ENCODE measurements around the gene SPAAR.
"Not testable (repeated sequence)": the region's sequence is repeated elsewhere in the genome, so short reads cannot be mapped to it uniquely, and the experiment has no call there.

SPAAR gene

DNA sequence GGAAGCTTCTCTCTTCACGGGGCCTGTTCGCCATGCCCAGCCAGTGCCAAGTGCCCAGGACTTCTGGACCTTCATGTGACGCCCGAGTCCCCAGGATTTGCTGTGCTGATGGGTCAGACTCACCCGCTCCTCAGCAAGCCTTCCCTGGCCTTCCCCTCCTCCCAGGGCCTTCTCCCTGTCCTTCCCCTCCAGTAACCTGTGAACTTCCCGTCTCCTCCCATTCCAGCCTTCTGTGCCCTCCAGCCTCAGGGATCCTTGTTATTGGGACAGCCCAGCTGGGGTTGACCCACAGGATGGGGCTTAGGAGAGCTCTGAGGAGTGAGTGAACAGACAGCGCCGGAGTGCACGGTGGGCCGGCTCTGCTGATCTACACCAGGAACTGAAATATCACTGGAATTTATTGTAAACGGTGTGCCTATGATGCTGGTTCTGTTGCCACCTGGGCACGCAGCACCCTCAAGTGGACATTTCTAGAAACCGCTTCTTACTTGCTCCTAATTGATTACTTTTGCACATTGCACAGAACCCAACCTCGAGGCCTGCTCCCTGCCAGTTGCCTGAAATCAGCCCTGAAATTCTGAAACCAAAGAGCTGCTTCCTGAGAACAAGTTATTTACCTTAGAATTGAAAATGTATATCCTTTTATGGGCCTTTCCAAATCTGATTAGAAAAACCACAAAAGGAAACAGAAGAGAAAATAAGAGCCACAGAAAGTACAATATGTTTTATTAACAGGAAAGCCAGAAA, 1.5 kb downstream of the SPAAR start:
- Histone ChIP-seq H3K4me3 (ENCODE audit: low read depth, low read length) (no peak overlapping the region), H2AFZ (ENCODE audit: low read length, unreplicated experiment) (peak overlapping the region; percentile 61), H3K27ac (ENCODE audit: low read depth, low read length) (peak overlapping the region; percentile 15; the same call in 1 of the 2 replicates), H3K4me1 (ENCODE audit: control insufficient read depth, insufficient read depth, low read length, unreplicated experiment) (peaks cover 53% of the 10 kb centered on the region), H3K36me3 (ENCODE audit: insufficient read depth, low read length) (no peaks in the 10 kb centered on the region), H3K79me2 (ENCODE audit: control insufficient read depth, insufficient read depth, low read length, unreplicated experiment) (no peaks in the 10 kb centered on the region), H3K27me3 (ENCODE audit: insufficient read depth, low read length) (no peaks in the 10 kb centered on the region)

DNA sequence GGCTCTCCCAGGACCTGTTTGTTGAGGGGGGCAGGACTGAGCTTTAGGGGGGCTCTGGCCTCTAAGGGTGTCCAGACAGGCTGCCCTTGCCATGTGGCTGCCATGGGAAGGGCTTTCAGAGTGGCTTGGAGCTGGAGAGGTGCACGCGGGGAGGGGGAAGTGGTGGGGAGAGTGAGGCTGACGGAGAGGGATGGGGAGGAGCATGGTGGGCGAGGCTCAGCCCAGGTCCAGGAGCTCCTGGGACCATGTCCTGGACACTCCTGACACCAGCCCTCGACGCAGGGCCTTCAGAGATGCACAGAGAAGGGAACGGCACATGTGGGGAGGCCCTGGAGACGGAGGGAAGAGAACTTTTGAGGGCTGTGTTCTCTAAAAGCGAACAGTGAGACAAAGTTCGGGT, 2.4 kb downstream of the SPAAR start:
- Histone ChIP-seq H3K36me3 (ENCODE audit: insufficient read depth, low read length) (no peaks in the 10 kb centered on the region), H3K27me3 (ENCODE audit: insufficient read depth, low read length) (no peaks in the 10 kb centered on the region), H3K4me1 (ENCODE audit: control insufficient read depth, insufficient read depth, low read length, unreplicated experiment) (peaks cover 44% of the 10 kb centered on the region), H3K4me3 (ENCODE audit: low read depth, low read length) (no peak overlapping the region), H2AFZ (ENCODE audit: low read length, unreplicated experiment) (peak overlapping the region; percentile 61), H3K27ac (ENCODE audit: low read depth, low read length) (no peak overlapping the region), H3K79me2 (ENCODE audit: control insufficient read depth, insufficient read depth, low read length, unreplicated experiment) (no peaks in the 10 kb centered on the region)

DNA sequence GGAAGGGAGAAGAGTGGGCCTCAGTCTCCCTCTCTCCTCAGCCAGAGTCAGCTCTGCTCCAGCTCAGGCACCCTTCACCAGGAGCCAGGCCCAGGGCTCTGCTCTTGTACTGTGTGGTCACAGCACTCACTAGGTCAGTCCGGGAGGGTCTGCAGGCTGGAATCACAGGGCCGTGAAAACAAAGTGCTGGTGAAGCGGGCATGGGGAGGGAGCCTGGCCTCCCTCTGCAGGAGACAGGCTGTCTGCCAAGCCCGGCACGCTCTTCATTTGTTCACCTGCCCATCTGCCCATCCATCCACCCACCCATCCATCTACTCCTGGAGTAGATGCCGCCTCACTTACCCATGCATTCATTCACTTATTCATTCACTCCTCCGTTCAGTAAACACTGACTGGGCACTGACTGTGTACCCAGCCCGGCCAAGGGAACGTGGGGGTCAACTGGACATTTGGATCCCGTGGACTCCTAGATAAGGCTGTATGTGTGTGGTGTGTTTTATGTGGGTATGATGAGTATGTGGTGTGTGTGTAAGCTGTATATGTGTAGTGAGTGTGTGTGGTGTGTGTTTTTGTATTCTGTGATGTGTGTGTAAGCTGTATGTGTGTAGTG, 3.6 kb downstream of the SPAAR start:
- no peak overlapping the region for H3K27ac ChIP-seq (ENCODE audit: low read depth, low read length)
- H3K36me3 ChIP-seq (ENCODE audit: insufficient read depth, low read length) = no peaks in the 10 kb centered on the region
- H3K27me3 ChIP-seq (ENCODE audit: insufficient read depth, low read length) = no peaks in the 10 kb centered on the region
- H2AFZ ChIP-seq (ENCODE audit: low read length, unreplicated experiment) = no peak overlapping the region
- H3K79me2 ChIP-seq (ENCODE audit: control insufficient read depth, insufficient read depth, low read length, unreplicated experiment) = no peaks in the 10 kb centered on the region
- peaks cover 33% of the 10 kb centered on the region for H3K4me1 ChIP-seq (ENCODE audit: control insufficient read depth, insufficient read depth, low read length, unreplicated experiment)
- no peak overlapping the region for H3K4me3 ChIP-seq (ENCODE audit: low read depth, low read length)

DNA sequence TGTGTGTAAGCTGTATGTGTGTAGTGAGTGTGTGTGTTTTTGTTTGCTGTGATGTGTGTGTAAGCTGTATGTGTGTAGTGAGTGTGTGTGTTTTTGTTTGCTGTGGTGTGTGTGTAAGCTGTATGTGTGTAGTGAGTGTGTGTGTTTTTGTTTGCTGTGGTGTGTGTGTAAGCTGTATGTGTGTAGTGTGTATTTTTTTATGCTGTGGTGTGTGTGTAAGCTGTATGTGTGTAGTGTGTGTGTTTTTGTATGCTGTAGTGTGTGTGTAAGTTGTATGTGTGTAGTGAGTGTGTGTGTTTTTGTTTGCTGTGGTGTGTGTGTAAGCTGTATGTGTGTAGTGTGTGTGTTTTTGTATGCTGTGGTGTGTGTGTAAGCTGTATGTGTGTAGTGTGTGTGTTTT, 4.1 kb downstream of the SPAAR start:
- H3K27me3 ChIP-seq (ENCODE audit: insufficient read depth, low read length); H3K27ac ChIP-seq (ENCODE audit: low read depth, low read length); H3K36me3 ChIP-seq (ENCODE audit: insufficient read depth, low read length); H2AFZ ChIP-seq (ENCODE audit: low read length, unreplicated experiment); H3K4me3 ChIP-seq (ENCODE audit: low read depth, low read length); H3K79me2 ChIP-seq (ENCODE audit: control insufficient read depth, insufficient read depth, low read length, unreplicated experiment): not testable (repeated sequence)
- peaks cover 29% of the 10 kb centered on the region for H3K4me1 ChIP-seq (ENCODE audit: control insufficient read depth, insufficient read depth, low read length, unreplicated experiment)

DNA sequence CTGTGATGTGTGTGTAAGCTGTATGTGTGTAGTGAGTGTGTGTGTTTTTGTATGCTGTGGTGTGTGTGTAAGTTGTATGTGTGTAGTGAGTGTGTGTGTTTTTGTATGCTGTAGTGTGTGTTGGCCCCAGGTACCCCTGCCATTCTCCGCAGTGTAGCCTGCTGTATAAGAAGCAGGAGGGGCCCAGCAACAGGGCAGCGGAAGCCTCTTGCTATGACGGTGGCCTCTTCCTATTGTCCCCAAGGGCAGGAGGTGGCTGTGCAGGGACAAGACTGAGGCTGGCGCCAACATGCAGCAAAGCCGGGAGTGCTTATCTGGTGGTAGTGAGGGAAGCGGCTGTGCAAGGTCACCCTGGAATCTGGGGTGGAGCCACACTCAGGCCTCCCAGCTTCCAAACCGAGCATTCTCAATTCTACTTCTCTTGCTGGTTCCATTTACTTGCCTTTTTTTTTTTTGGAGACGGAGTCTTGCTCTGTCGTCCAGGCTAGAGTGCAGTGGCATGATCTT, 5.1 kb downstream of the SPAAR start:
- Histone ChIP-seq H3K27me3 (ENCODE audit: insufficient read depth, low read length) (no peaks in the 10 kb centered on the region), H3K4me3 (ENCODE audit: low read depth, low read length) (no peak overlapping the region), H2AFZ (ENCODE audit: low read length, unreplicated experiment) (no peak overlapping the region), H3K79me2 (ENCODE audit: control insufficient read depth, insufficient read depth, low read length, unreplicated experiment) (no peaks in the 10 kb centered on the region), H3K36me3 (ENCODE audit: insufficient read depth, low read length) (no peaks in the 10 kb centered on the region), H3K4me1 (ENCODE audit: control insufficient read depth, insufficient read depth, low read length, unreplicated experiment) (peaks cover 19% of the 10 kb centered on the region), H3K27ac (ENCODE audit: low read depth, low read length) (no peak overlapping the region)

DNA sequence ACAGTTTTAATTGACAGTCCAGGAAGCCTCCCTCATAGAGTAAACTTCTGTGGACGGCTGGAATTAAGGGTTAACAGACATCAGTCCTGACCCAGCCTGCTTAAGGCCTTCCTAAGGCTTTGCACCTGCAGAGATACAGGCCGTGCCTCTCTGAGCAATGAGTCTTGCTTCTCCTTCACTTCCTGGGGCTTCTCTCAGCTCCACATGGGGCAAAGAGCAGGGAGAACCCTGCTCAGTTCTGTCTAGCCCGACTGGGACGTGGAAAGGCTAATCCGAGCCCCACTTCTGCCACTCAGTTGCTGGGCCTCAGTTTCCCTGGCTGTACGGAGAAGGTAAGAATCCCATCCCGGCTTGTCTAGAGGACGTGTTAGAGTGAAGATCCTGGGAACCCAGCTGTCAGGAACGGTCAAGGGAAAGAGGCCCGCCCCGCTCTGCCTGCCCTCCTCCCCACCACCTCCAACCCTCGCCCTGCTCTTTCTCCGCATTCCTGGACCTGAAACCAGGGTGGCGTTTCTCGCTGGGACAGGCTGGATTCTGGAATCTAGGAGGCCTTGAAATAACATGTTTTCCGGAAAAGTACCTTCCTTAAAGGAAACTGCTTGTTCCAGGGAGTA, 6.5 kb downstream of the SPAAR start:
- Histone ChIP-seq H2AFZ (ENCODE audit: low read length, unreplicated experiment) (no peak overlapping the region), H3K4me1 (ENCODE audit: control insufficient read depth, insufficient read depth, low read length, unreplicated experiment) (peaks cover 7% of the 10 kb centered on the region)

DNA sequence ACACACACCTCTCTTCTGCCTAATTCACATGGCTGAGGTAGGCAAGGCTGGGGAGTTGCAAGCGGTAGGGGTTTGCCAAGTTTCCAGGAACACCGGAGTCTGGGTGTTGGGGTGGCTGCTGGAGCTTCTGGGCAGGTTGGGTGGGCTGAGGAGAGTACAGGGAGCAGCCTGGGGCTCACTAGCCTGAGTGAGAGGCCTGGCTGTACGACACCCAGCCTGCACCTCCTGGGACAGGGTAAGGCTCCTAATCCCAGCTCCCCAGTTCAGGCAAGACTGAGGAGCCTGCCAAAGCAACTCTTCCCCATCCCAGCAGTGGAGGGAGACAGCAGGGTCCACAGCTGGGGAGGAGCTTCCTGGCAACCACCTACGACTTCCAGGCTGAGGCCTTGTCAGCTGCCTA, 8.0 kb downstream of the SPAAR start:
- H3K27me3 ChIP-seq (ENCODE audit: insufficient read depth, low read length) = no peaks in the 10 kb centered on the region
- no peak overlapping the region for H3K27ac ChIP-seq (ENCODE audit: low read depth, low read length)
- H3K4me3 ChIP-seq (ENCODE audit: low read depth, low read length) = no peak overlapping the region
- no peak overlapping the region for H2AFZ ChIP-seq (ENCODE audit: low read length, unreplicated experiment)
- no peaks in the 10 kb centered on the region for H3K79me2 ChIP-seq (ENCODE audit: control insufficient read depth, insufficient read depth, low read length, unreplicated experiment)
- H3K4me1 ChIP-seq (ENCODE audit: control insufficient read depth, insufficient read depth, low read length, unreplicated experiment) = no peaks in the 10 kb centered on the region
- H3K36me3 ChIP-seq (ENCODE audit: insufficient read depth, low read length) = no peaks in the 10 kb centered on the region

More for the DNA sequence above, 6.5 kb downstream of the SPAAR start:
- Histone ChIP-seq H3K4me3 (ENCODE audit: low read depth, low read length) (no peak overlapping the region), H3K79me2 (ENCODE audit: control insufficient read depth, insufficient read depth, low read length, unreplicated experiment) (no peaks in the 10 kb centered on the region), H3K27ac (ENCODE audit: low read depth, low read length) (no peak overlapping the region), H3K27me3 (ENCODE audit: insufficient read depth, low read length) (no peaks in the 10 kb centered on the region), H3K36me3 (ENCODE audit: insufficient read depth, low read length) (no peaks in the 10 kb centered on the region)

DNA sequence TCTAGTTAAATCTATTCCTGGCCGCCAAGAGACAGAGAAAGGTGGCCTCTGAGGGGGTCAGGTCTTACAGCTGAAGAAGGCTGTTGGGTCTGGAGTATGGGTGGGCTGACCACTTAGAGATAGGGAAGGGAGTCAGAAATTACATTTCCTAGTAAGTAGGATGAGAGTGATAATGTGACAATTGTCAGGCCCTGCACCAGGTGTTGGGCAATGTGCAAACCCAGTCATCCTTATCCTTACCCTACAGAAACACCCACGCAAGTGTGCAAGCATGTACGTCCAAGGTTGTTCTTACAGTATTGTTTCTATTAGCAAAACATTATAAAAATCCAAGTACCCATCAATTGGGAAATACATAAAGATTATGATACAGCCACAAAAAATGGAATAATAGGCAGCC, 9.5 kb downstream of the SPAAR start:
- Histone ChIP-seq H3K27me3 (ENCODE audit: insufficient read depth, low read length) (no peaks in the 10 kb centered on the region), H2AFZ (ENCODE audit: low read length, unreplicated experiment) (no peak overlapping the region), H3K36me3 (ENCODE audit: insufficient read depth, low read length) (no peaks in the 10 kb centered on the region), H3K4me1 (ENCODE audit: control insufficient read depth, insufficient read depth, low read length, unreplicated experiment) (peaks cover 8% of the 10 kb centered on the region), H3K27ac (ENCODE audit: low read depth, low read length) (no peak overlapping the region), H3K79me2 (ENCODE audit: control insufficient read depth, insufficient read depth, low read length, unreplicated experiment) (no peaks in the 10 kb centered on the region), H3K4me3 (ENCODE audit: low read depth, low read length) (no peak overlapping the region)

DNA sequence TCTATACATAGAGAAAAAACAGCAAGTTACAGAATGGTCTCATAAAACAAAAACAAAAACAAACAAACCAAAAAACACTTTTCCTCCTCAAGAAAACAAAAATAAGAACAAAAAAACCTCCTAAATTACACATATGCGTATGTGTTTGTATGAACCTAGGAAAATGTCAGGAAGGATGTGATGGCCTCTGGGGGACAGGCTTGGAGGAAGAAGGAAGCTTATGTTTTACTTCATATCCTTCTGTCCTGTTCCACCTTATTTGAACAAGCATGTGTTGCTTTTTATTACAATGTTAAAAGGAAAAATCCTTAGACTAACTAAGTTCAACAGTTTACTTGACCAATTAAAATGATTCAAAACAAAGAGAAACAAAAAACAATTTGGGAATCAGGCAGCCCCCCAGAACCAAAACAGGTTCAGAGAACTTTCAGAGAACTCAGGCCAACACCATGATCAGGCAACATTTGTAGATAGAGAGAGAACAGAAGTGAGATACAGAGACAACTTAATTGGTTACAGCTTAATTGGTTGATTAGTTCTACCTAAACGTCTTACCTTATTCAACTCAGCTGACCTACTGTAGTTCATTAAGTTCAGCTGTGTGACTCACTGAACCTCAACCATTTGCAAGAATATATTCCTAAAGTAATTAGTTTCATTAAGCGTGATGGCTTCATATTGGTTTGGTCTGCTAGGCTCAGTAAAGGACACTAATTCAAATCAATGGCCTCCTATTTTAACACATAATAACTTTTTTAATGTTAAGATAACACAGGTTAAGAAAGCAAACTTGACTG, 10.1 kb downstream of the SPAAR start:
- Histone ChIP-seq H3K4me3 (ENCODE audit: low read depth, low read length) (no peak overlapping the region), H2AFZ (ENCODE audit: low read length, unreplicated experiment) (no peak overlapping the region), H3K79me2 (ENCODE audit: control insufficient read depth, insufficient read depth, low read length, unreplicated experiment) (no peaks in the 10 kb centered on the region), H3K27ac (ENCODE audit: low read depth, low read length) (no peak overlapping the region), H3K4me1 (ENCODE audit: control insufficient read depth, insufficient read depth, low read length, unreplicated experiment) (peaks cover 13% of the 10 kb centered on the region), H3K36me3 (ENCODE audit: insufficient read depth, low read length) (no peaks in the 10 kb centered on the region), H3K27me3 (ENCODE audit: insufficient read depth, low read length) (no peaks in the 10 kb centered on the region)

DNA sequence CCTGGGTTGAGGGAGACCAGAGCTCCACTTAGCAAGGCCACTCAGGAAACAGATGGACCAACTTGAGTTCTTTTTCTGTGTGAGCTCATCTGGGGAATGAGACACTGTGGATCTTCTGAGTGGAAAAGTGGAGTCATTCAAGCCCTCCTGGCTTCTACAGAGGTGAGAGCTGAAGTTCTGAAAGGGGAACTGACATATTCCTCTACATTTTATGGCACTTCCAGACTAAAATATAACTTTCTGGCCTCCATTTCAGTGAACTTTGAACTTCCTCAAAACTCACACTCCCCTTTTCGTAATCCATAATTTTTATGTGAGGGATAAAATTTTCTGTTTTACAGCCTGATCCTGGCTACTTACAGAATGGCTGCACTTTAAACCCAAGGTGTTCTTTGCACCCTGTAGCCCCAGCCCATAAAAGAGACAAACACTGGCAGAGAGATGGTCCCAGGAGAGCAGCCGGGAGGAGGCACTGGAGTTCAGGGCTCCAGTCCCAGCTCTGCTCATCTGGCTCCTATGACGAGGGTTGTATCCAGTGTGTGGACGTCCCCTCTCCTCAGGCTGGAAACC, 10.8 kb downstream of the SPAAR start:
- Histone ChIP-seq H3K27ac (ENCODE audit: low read depth, low read length) (no peak overlapping the region), H2AFZ (ENCODE audit: low read length, unreplicated experiment) (no peak overlapping the region), H3K4me1 (ENCODE audit: control insufficient read depth, insufficient read depth, low read length, unreplicated experiment) (peaks cover 20% of the 10 kb centered on the region)

More for the DNA sequence above, 10.8 kb downstream of the SPAAR start:
- Histone ChIP-seq H3K36me3 (ENCODE audit: insufficient read depth, low read length) (no peaks in the 10 kb centered on the region), H3K4me3 (ENCODE audit: low read depth, low read length) (no peak overlapping the region), H3K79me2 (ENCODE audit: control insufficient read depth, insufficient read depth, low read length, unreplicated experiment) (no peaks in the 10 kb centered on the region), H3K27me3 (ENCODE audit: insufficient read depth, low read length) (no peaks in the 10 kb centered on the region)

Measured in ACC112 (cell line).